Activated T-cell treated with anti-CD3 and anti-CD28 coated beads for 48 hours (primary cell): Measurements from ENCODE around the gene STARD10.

Source experiments
- DNase-seq: peaks from one replicate; pipeline ENCODE4 v3.0.0-alpha.2; 2020; ENCODE audit warnings: low read depth

The STARD10 gene

GRCh38 chr11:72704783-72705265 is 89.0 kb downstream of the STARD10 start:
- no peak for DNase-seq
